ENCODE results near the gene POU1F1. TPM values are rescaled to one million over a fixed set of nuclear protein-coding genes. Genes with fewer than 3 reads are reported as not detected.

Gene POU1F1
- total RNA-seq, 1 experiment from 2014 or later, result not detected

- ChIA-PET POLR2A (no interaction called here), CTCF (interaction anchor here (1.1 to 1.9 kb wide), 2 partner anchors 10 to 29 kb away, joined by 3 to 4 read pairs; no protein-coding TSS in a partner anchor)
- peaks cover 11% of the 10 kb centered on the region for H3K4me1 Mint-ChIP-seq
- no peak for DNase-seq (ENCODE audit: low spot score)
- no peak for ATAC-seq
- no peak overlapping the region for H3K4me3 Mint-ChIP-seq
- H3K27me3 Mint-ChIP-seq (ENCODE audit: low read depth), result no peaks in the 10 kb centered on the region
- H3K36me3 Mint-ChIP-seq, result no peaks in the 10 kb centered on the region
- H3K27ac Mint-ChIP-seq, result no peak overlapping the region
- no peaks in the 10 kb centered on the region for H3K9me3 Mint-ChIP-seq
- TF ChIP-seq ATF6 (CRISPR knock-in tag; IDR thresholded peaks at IDR 0.05) (no peak), TP53 (CRISPR knock-in tag; IDR thresholded peaks at IDR 0.05) (no peak), PRRX2 (CRISPR knock-in tag; IDR thresholded peaks at IDR 0.05) (no peak), TCF7 (CRISPR knock-in tag; IDR thresholded peaks at IDR 0.05; ENCODE audit: low read depth) (no peak), FOXJ3 (CRISPR knock-in tag; IDR thresholded peaks at IDR 0.05; ENCODE audit: borderline replicate concordance) (no peak), HMGXB4 (CRISPR knock-in tag; IDR thresholded peaks at IDR 0.05) (no peak), ATF3 (CRISPR knock-in tag; conservative IDR thresholded peaks at IDR 0.05) (no peak), GABPB1 (CRISPR knock-in tag; IDR thresholded peaks at IDR 0.05) (no peak), AR (CRISPR knock-in tag; IDR thresholded peaks at IDR 0.05) (no peak), EMX1 (CRISPR knock-in tag; IDR thresholded peaks at IDR 0.05) (no peak), SP1 (CRISPR knock-in tag; conservative IDR thresholded peaks at IDR 0.05) (no peak), FOXP4 (CRISPR knock-in tag; IDR thresholded peaks at IDR 0.05) (no peak), GRHL2 (CRISPR knock-in tag; IDR thresholded peaks at IDR 0.05; ENCODE audit: insufficient replicate concordance, severe bottlenecking) (no peak), USF1 (CRISPR knock-in tag; IDR thresholded peaks at IDR 0.05) (no peak), IRF2 (CRISPR knock-in tag; IDR thresholded peaks at IDR 0.05; ENCODE audit: borderline replicate concordance, low read depth) (no peak), CREM (CRISPR knock-in tag; IDR thresholded peaks at IDR 0.05) (no peak), AFF4 (CRISPR knock-in tag; IDR thresholded peaks at IDR 0.05; ENCODE audit: borderline replicate concordance) (no peak), SMAD3 (CRISPR knock-in tag; IDR thresholded peaks at IDR 0.05; ENCODE audit: borderline replicate concordance) (no peak)
These were observed 6.7 kb downstream of the POU1F1 start for GRCh38 chr3:87269723-87270122.

All from WTC11 (cell line).